GM18508 (cell line): ENCODE measurements around the gene RPN2.

Experiments
- ATAC-seq: cut with Tn5 transposase; IDR thresholded peaks from one replicate; pipeline ENCODE4 v1.9.1; 2021; ENCODE audit warnings: moderate number of reproducible peaks; ENCODE audit not compliant: insufficient read depth, unreplicated experiment

RPN2 gene

GRCh38 chr20:37179683-37180524, 774 bp downstream of the RPN2 start:
- no peak for ATAC-seq

DNA sequence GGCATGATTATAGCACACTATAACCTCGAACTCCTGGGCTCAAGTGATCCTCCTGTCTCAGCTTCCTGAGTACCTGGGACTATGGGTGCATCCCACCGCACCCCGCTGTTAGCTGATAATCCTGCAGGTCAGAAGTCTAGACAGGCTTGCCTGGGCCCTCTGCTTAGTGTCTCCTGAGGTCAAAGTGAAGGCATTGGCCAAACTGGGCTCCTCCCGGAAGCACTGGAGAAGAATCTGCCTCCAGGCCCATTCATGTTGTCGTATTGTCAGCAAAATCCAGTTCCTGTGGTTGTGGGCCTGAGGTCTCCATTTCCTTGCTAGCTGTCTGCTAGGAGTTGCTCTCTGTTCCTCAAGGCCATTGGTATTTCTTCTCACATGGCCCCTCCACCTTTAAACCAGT, 6.6 kb downstream of the RPN2 start:
- ATAC-seq, result no peak

DNA sequence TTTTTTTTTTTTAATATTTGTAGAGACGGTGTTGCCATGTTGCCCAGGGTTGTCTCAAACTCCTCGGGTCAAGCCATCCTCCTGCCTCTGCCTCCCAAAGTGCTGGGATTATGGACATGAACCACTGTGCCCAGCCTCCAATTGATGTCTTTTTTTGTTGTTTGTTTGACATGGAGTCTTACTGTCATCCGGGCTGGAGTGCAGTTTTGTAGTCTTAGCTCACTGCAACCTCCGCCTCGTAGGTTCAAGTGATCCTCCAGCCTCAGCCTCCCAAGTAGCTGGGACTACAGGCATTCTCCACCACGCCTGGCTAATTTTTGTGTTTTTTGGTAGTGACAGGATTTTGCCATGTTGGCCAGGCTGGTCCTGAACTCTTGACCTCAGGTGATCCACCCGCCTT, 9.7 kb downstream of the RPN2 start:
- no peak for ATAC-seq

- no peak for ATAC-seq
These were observed 10.4 kb downstream of the RPN2 start for GRCh38 chr20:37189416-37190016.

DNA sequence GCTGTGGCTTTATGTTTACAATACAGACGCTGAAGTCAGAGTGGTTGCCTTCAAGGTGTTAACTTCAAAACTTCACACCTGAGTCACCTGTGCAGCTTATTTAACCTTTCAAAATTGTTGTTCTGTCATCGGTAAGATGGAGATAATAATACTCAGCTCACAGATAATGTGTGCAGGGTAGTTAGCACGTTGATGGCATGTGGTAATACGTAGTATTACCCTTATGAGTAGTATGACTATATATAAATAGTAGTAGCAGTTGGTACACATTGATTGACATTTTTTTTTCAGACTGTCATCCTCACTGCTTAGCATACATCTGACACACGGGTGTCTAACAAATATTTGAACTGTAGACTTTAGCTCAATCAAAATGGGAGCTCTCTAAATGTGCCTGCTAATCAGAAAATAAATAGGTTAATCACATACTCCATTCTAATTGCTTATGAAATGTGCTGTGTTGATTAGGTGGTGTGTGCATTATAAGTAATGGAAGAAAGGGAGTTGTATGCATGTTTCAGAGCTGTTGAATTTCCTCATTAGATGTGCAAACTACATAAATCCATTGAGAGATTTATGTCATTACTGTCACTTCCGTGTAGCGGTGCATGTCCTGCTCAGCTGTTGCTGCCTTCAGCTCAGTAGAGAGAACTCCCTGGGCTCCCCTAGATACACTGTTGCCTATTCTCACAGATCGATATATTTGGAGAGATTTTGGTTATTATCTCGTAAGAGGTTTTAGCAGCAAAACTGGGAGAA, 11.4 kb downstream of the RPN2 start:
- no peak for ATAC-seq

GRCh38 chr20:37192137-37192854, 13.2 kb downstream of the RPN2 start:
- no peak for ATAC-seq

GRCh38 chr20:37193226-37193625, 14.1 kb downstream of the RPN2 start:
- no peak for ATAC-seq

DNA sequence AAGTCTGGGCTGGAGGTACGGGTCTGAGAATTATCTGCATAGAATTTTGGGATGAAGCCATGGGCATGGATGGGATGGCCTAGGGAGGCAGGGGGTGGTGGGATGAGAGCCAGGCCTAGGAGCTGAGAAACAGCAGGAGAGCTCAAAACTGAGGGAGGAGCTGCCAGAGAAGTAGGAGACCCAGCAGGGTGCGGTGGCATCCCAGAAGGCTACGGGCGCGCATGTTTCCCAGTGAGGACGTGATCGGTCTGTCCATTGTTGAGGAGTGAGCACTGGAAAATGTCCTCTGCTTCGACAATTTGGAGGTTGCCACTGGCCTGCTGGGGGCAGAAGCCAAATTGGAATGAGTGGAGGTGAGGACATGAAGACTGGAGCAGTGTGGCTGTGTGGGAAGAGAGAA, 14.7 kb downstream of the RPN2 start:
- no peak for ATAC-seq

DNA sequence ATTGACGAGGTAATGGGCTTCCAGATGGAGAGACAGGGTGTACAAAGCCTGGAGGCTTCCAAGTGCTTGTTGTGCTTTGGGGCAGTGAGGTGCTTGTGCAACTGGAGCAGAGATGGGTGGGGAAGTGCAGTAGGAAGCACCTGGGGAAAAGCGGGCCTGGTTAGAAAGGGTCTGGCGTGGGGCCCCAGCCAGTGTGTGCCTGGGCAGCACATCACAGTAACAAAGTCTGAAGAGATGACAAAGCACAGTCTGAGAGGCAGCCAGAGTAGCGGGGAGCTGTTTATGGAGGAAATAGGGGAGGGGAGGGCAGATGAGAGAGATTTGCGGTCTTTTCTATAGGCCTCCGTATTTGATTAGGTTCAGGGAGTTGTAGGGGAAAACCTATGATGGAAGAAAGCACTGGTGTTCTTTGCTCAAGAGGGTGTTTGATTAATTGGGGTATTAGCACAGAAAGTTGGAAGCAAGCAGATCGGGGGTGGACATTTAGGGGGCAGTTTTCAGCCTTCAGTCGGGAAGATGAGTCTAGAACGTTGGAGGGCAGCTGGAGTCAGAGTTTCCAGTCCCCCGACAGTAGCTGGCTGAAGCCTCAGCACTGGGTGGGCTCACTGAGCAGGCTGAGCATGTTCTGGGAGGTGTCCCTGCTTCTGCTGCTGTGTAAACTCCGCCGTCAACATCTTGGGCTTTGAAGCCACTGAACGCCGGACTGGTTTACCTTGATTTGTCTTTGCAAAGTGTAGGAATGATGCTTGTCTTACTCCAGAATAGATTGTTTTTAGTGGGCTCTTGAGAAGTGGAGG, 15.7 kb downstream of the RPN2 start:
- no peak for ATAC-seq

- no peak for ATAC-seq
These were observed 20.0 kb downstream of the RPN2 start for GRCh38 chr20:37198932-37199660.

DNA sequence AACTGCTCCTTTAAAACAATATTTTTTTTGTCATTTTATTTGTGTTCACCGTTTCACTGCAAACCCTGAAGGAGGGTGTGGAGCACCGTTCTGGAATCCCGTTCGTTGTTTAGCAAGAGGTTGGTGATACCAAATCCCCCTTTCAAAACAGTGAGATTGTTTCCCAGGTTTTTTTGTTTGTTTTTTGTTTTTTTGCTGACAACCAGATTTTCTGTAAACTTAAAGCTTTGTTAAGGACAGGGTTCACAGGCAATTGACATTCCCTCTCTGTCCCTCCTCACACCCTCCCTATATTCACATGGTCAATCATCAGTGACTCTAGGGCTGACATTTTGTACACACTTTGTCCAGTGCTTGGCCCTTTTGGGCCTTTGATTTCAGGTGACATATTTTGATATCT, 21.2 kb downstream of the RPN2 start:
- no peak for ATAC-seq

DNA sequence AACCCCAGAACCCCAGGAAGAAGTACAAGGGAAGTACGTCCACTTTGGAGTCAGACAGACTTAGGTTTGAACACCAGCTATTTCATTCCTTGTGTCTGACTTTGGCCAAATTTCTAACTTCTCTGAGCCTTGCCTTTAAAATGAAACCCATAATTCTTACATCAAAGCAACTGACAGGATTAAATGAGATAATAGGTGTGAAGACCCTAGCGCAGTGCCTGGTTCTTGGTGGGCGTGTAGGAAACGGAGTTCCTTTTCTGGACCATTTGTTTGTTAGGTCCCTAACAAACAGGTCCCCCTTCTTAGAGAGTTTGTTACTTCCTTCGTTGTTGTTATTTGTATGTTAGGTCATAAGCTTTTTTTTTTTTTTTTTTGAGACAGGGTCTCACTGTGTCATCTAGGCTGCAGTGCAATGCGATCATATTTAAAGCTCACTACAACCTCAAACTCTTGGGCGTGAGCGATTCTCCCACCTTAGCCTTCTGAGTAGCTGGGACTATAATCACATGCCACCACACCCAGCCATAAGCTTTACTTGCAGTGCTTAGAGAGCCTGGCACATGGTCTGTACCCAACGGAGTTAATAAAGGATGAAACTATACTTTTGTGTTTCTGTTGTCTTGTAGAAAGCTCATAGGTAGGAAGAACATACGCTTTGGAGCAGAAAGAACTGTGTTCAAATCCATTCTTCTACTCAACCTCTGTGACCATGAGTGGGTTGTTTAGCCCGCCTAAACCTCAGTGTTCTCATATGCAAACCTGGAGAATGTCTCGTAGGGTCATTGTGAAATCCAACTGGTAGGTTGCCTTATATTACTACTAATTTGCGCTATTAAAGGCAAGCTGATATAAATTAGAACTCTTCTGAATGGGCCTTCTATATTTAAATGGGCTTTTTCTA, 22.0 kb downstream of the RPN2 start:
- no peak for ATAC-seq

DNA sequence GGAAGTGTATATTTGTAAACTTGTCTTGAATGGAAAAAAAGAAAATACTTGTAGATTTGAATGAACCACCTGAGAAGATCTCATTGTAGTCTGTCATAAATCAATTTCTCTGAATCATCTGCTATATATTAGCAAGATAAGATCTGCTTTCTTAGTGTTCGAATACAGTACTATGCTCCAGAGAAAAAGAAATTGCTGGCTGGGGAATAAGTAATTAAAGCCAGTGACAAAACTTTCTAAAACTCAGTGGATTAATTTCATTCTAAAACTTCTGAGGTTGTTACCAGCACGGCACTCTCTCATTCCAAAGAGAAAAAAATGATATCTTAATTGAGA, 22.7 kb downstream of the RPN2 start:
- no peak for ATAC-seq

DNA sequence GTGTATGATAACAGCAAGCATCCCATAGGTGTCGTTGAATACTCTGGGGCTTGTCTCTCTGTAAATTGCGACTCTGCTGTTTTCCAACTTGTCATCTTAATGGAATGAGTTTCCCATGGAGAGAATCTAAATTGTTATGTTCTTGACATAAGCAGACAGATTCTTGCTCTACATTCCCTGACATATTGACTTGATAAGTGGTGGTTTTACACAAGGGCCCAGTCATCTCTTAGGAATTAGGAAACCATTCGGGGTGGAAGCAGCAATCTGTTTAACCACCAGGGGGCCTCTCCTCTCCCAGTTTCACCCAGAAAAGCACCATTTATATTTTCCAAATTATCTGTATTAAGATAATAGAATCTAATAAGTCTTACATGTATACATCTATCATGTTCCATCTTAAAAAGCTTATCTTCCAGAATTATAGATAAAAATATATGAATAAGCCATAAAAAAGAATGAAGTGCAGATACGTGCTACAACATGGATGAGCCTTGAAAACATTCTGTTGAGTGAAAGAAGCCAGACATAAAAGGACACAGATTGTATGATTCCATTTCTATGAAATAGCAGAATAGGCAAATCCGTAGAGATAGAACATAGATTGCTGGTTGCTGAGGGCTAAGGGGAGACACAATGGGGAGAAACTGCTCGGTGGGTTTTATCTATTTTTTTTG, 23.3 kb downstream of the RPN2 start:
- no peak for ATAC-seq

DNA sequence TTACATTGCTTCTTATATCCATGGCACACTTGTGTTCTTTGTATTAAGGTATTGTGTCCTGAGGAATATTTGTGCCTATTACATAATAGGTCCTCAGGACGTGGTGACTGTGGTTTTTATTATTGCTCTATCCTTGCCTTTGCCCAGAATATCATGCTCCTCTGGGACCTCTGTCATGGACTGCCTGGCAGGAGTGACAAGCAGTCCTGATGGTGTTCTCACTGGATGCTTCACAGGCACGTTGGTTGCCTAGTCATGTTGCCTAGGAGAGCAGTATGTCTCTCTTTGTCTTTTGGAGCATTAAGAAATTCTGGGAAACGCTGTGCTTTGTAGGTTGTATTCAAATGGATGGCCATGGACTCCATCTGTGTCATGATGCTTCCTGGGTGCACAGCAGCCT, 24.9 kb downstream of the RPN2 start:
- no peak for ATAC-seq

DNA sequence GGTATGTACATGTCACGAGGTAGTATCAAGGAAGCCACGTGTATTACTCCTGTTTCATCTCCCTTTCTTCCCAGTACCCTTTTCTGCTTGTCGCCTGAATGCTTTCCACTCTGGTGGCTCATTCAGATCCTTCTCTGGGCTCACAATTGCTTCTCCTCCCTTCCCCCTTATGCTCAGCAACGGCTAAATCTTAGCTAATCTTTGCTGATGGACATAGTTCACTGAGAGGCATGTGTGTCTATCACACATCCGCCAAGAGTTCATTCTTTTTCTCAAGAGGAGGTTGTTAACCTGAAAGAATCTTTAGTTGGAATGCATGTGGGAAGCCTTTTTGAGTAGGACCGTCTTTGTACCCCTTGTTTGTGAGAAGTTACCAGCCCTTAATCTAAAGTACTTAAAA, 26.0 kb downstream of the RPN2 start:
- ATAC-seq, result no peak

DNA sequence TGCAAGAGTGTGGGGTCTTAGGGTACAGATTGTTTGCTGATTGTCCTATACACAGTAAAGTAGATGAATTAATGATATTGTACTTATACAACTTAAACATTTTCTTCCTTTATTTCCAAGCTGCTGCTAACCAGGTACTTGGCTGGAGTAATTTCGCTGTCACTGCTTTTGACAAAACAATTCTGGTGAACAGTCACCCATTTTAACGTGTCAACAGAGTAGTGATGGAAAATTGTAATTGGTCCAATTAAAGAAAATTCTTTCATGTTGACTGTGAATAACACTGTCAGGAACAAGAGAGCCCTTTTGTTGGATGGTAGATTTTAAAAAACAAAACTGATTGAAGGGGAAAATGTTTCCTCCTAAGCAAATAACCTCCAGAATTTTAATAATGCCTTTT, 26.7 kb downstream of the RPN2 start:
- no peak for ATAC-seq

DNA sequence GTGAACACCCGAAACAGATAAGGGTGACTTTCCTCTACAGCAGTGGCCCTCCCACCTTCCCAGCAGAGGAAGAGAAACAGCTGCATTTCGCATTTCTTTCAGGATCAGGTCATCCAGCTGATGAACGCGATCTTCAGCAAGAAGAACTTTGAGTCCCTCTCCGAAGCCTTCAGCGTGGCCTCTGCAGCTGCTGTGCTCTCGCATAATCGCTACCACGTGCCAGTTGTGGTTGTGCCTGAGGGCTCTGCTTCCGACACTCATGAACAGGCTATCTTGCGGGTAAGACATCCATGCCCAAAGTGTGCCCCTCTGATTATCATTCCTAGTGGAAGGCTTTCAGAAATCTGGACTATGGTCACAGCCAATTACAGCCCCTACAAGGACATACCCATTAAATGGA, 28.0 kb downstream of the RPN2 start:
- no peak for ATAC-seq
